ENCODE measurements around the gene LRRC4B.

LRRC4B gene

DNA sequence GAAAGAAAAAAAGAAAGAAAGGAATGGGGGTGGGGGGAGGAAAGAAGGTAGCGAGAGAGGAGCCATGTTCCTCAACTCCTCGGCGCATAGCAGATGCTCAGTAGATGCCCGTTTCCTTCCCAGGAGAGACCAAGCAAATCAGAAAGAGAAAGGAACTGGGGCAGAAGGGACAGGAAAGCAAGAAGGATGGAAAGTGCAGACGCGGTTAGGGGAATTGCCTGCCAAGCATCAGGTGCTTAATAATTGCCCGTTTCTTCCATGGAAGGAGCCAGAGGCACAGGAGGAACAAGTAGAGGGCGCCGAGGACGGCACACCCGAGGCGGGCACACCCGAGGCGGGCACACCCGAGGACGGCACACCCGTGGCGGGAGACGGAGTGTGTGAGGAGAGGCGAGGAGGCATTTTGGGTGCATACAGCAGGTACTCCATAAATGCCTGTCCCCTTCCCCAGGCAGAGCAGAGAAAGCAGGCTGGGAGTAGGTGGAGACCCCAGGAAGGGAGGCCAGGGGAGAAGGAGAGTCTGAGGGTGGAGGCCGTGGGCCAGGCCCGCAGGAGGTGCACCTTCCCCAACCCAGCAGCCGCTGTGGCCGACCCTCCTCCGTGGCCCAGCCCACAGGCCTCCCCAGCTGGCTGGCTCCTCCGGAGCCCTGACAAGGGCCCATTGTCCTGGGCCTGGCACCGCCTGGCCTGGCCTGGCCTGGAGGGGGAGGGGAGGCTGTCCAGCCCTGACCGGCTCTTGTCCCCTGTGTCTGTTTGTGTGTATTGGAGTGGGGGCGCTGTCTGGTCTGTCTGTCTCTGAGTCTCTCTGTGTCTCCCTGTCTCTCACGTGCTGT, 71.8 kb downstream of the LRRC4B start:
- DNase-seq: no peak
- in situ Hi-C loops (cut with MboI; ENCODE audit: low pct_unique_long_range_greater_than_20kb, low sequenced_read_pairs): no loop called here

DNA sequence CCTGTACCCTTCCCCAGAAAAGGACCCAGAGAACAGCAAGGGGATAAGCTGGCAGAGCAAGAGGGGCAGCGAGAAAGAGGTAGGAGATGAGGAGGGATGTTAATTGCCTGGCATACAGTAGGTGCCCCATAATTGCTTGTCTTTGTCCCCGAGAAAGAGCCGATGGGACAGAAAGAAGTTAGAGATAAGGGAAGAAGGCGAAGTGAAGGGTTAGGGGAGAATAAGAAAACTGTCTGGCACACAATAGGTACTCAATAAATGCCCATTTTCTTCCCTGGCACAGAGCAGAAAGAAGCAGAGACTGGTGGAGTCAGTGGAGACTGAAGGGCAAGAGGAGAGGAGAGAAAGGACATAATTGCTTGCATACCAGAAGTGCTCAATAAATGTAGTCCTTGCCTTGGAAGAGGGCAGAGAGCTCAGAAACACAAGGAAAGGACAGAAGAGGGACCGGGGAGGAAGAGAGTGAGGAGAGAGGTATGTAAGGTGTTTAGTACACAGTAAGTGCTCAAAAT, 73.2 kb downstream of the LRRC4B start:
- no peak for DNase-seq
- in situ Hi-C loops (cut with MboI; ENCODE audit: low pct_unique_long_range_greater_than_20kb, low sequenced_read_pairs): no loop called here

DNA sequence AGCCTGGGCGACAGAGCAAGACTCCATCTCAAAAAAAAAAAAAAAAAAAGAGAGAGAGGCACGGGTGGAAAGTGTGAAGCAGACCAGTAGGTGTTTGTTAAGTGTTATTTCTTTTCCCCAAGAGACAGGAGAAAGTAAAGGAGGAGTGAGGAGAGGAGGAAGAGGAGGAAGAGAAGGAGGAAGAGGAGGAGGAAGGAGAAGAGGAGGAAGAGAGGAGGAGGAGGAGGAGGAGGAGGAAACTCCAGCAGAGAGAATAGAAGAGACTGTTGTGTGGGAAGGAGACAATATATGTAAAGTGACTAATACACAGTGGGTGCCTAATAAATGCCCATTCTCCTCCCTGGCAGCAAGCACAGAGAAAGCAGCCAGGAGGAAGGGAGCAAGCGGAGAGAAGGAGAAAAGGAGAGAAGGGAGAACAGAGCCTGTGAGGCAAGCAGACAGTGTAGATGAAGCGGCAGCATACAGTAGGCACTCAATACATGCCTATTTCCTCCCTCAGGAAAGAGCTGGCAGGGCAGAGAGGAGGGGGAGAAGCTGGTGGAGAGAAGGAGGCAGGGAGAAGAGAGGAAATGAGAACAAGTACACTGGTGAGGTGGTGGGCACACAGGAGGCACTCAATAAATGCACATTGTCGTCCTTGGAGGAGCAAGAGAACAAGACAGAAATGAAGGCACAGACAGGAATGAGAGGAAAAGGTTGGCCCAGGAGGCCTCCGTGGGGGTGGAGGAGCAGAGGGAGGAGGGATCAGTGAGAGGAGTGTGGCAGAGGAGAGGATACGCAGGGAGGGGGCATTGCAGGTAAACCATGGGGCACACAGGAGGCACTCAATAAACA, 73.8 kb downstream of the LRRC4B start:
- no peak for DNase-seq
- in situ Hi-C loops (cut with MboI; ENCODE audit: low pct_unique_long_range_greater_than_20kb, low sequenced_read_pairs): no loop called here

GRCh38 chr19:50493171-50493570, 75.1 kb downstream of the LRRC4B start:
- no peak for DNase-seq
- in situ Hi-C loops (cut with MboI; ENCODE audit: low pct_unique_long_range_greater_than_20kb, low sequenced_read_pairs): no loop called here

DNA sequence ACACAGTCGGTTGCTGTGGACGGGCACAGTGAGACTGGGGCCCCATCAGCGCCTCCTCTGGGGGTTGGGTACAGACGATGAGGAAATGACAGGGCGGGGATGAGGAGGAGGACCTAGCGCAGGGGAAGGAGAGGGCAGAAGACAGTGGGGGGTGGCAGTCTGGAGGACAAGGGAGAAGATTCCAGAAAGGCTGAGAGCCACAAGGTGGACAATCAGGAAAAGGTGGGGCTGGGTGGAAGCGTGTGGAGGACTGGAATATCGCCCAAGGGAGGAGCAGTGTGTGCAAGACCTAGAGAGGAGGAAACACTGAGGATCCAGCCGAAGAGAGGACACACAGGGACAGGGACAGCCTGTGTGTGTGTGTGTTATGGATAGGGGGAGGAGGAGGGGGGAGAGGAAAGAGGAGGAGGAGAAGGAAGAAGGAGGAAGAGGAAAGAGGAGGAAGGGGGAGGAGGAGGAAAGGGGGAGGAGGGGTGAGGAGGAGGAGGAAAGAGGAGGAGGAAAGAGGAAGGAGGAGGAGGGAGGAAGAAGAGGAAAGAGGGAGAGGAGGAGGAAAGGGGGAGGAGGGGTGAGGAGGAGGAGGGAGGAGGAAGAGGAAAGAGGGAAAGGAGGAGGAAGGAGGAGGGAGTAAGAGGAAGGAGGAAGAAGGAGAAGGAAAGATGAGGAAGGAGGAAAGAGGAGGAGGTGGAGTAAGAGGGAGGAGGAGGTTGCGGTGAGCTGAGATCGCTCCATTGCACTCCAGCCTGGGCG, 75.8 kb downstream of the LRRC4B start:
- in situ Hi-C loops (cut with MboI; ENCODE audit: low pct_unique_long_range_greater_than_20kb, low sequenced_read_pairs): no loop called here
- peak; percentile 28 for DNase-seq

- no peak for DNase-seq
- in situ Hi-C loops (cut with MboI; ENCODE audit: low pct_unique_long_range_greater_than_20kb, low sequenced_read_pairs): no loop called here
Observed at GRCh38 chr19:50490991-50491472, 77.2 kb downstream of the LRRC4B start.

GRCh38 chr19:50490411-50490811, 77.8 kb downstream of the LRRC4B start:
- in situ Hi-C loops (cut with MboI; ENCODE audit: low pct_unique_long_range_greater_than_20kb, low sequenced_read_pairs): no loop called here
- DNase-seq: no peak

DNA sequence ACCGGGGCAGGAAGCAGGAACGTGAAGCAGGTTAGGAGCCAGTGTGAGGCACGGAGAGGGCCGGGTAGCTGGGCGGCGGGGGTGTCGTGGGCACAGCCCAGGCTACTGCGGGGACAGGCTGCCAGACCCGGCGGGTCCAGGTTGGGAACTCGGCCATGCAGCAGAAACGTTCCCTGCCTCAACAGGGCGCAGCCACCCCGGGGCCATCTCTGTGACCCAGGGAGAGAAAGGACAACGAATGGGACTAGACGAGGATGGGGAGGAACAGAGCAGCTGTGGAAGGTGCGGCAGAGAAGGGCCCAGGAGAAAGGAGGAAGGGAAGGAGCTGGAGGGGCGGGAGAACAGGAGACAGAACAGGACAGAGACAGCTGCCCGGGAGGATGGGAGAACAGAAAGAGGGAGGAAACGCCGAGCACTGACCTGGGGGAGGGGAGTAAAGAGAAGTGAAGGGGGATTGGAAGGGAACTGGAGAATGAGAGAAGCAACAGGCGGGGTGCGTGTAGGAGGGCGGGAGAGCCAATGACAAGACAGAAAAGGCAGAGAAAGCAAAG, 78.7 kb downstream of the LRRC4B start:
- DNase-seq: peak; percentile 26
- in situ Hi-C loops (cut with MboI; ENCODE audit: low pct_unique_long_range_greater_than_20kb, low sequenced_read_pairs): no loop called here

GRCh38 chr19:50488389-50489194, 79.6 kb downstream of the LRRC4B start:
- DNase-seq: no peak
- in situ Hi-C loops (cut with MboI; ENCODE audit: low pct_unique_long_range_greater_than_20kb, low sequenced_read_pairs): no loop called here

- peak; percentile 72 for DNase-seq
- in situ Hi-C loops (cut with MboI; ENCODE audit: low pct_unique_long_range_greater_than_20kb, low sequenced_read_pairs): no loop called here
Observed at GRCh38 chr19:50486823-50487515, 81.3 kb downstream of the LRRC4B start.

GRCh38 chr19:50485284-50485955, 82.8 kb downstream of the LRRC4B start:
- no peak for DNase-seq

DNA sequence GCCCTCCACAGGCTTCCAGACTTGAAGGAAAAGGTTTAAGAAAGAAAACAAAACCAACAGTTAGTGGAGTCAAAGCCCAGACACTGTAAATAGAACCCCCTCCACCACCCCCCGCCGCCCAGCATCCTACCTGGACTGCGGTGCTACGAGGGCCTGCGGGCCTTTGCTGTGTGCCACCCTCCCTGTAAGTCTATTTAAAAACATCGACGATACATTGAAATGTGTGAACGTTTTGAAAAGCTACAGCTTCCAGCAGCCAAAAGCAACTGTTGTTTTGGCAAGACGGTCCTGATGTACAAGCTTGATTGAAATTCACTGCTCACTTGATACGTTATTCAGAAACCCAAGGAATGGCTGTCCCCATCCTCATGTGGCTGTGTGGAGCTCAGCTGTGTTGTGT, 85.3 kb downstream of the LRRC4B start:
- in situ Hi-C loops (cut with MboI; ENCODE audit: low pct_unique_long_range_greater_than_20kb, low sequenced_read_pairs): no loop called here
- no peak for DNase-seq

More at GRCh38 chr19:50485284-50485955, 82.8 kb downstream of the LRRC4B start:
- in situ Hi-C loops (cut with MboI; ENCODE audit: low pct_unique_long_range_greater_than_20kb, low sequenced_read_pairs): no loop called here

DNA sequence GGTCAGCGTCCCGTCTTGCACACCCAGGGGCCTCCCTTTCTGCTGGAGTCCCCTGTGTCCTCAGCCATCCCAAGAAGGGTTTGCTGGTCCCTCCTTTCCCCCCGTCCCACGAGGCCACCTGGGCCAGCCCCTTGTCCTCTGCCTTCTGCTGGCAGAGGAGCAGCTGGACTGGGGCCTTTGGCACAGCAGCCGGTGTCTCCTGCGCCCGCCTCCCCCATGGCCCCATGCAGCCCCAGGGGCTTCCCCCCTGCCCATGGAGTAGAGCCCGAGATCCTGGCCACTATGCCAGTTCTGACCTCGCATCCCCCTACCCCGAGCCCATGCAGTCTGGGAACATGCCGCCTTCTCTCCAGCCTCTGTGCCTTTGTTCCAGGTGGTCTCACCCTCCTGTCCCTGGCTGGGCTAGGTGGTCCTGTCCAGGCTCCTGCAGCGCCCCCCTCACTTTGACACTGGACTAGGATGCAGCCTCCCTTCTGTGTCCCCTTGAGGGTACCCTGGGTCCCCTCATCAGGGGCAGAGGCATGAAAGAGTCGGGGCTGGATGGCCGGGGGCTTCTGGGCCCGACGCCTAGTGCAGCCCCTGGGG, 85.9 kb downstream of the LRRC4B start:
- in situ Hi-C loops (cut with MboI; ENCODE audit: low pct_unique_long_range_greater_than_20kb, low sequenced_read_pairs): no loop called here
- DNase-seq: no peak

GRCh38 chr19:50481351-50482149, 86.7 kb downstream of the LRRC4B start:
- in situ Hi-C loops (cut with MboI; ENCODE audit: low pct_unique_long_range_greater_than_20kb, low sequenced_read_pairs): no loop called here
- no peak for DNase-seq

- DNase-seq: no peak
- in situ Hi-C loops (cut with MboI; ENCODE audit: low pct_unique_long_range_greater_than_20kb, low sequenced_read_pairs): no loop called here
Observed at GRCh38 chr19:50480281-50481111, 87.7 kb downstream of the LRRC4B start.

All from KBM-7 (cell line).